OCI-LY1 (cell line): ENCODE measurements around the gene ADAMTS4.

Experiments used
- H2AFZ ChIP-seq: fragments of 200-600 bp; sonication (generic), shearing (Covaris generic); 2 replicates; pipeline ENCODE4 v1.6.0; 2014; ENCODE audit warnings: antibody characterized with exemption, mild to moderate bottlenecking, low read length
- H3F3A ChIP-seq: fragments of 200-600 bp; sonication (generic), shearing (Covaris generic); 2 replicates; pipeline ENCODE4 v1.6.0; 2014; ENCODE audit warnings: mild to moderate bottlenecking, antibody characterized with exemption, low read length, moderate library complexity; ENCODE audit not compliant: insufficient read depth
- H3K27ac ChIP-seq: fragments of 200-600 bp; sonication (generic); 2 replicates; pipeline ENCODE4 v1.5.1; 2014; ENCODE audit warnings: low read length, mixed run types, mild to moderate bottlenecking, low read depth; ENCODE audit not compliant: poor library complexity, severe bottlenecking
- H3K27me3 ChIP-seq: fragments of 200-600 bp; sonication (generic); 2 replicates; pipeline ENCODE4 v1.6.0; 2014; ENCODE audit warnings: antibody characterized with exemption, mild to moderate bottlenecking, low read length, moderate library complexity; ENCODE audit not compliant: insufficient read depth
- H3K36me3 ChIP-seq: fragments of 200-600 bp; sonication (generic); 2 replicates; pipeline ENCODE4 v1.6.1; 2014; ENCODE audit warnings: mild to moderate bottlenecking, antibody characterized with exemption, low read length, moderate library complexity, mixed read lengths; ENCODE audit not compliant: insufficient read depth
- H3K4me1 ChIP-seq: fragments of 200-600 bp; sonication (generic); 2 replicates; pipeline ENCODE4 v1.5.1; 2014; ENCODE audit warnings: mild to moderate bottlenecking, low read length, moderate library complexity; ENCODE audit not compliant: insufficient read depth, severe bottlenecking
- H3K4me2 ChIP-seq: fragments of 200-600 bp; sonication (generic), shearing (Covaris generic); 2 replicates; pipeline ENCODE4 v1.6.1; 2014; ENCODE audit warnings: low read length
- H3K4me3 ChIP-seq: fragments of 200-600 bp; sonication (generic); 2 replicates; pipeline ENCODE4 v1.5.1; 2014; ENCODE audit warnings: low read length, low read depth, mild to moderate bottlenecking, mixed read lengths; ENCODE audit not compliant: poor library complexity, severe bottlenecking
- H3K79me2 ChIP-seq: fragments of 200-600 bp; shearing (Covaris generic); 2 replicates; pipeline ENCODE4 v1.6.1; 2016; ENCODE audit warnings: mixed run types, low read length, mixed read lengths; ENCODE audit not compliant: insufficient read depth
- H3K9ac ChIP-seq: fragments of 200-600 bp; sonication (generic), shearing (Covaris generic); 2 replicates; pipeline ENCODE4 v1.6.1; 2014; ENCODE audit warnings: mild to moderate bottlenecking, low read length, mixed read lengths
- H3K9me2 ChIP-seq: fragments of 200-600 bp; sonication (generic), shearing (Covaris generic); 2 replicates; pipeline ENCODE4 v1.6.1; 2014; ENCODE audit warnings: low read depth, mild to moderate bottlenecking, low read length, mixed read lengths
- H3K9me3 ChIP-seq: fragments of 200-600 bp; shearing (Covaris generic); 2 replicates; pipeline ENCODE4 v1.6.1; 2014; ENCODE audit warnings: low read length, mixed read lengths
- H4K20me1 ChIP-seq: fragments of 200-600 bp; sonication (generic), shearing (Covaris generic); 2 replicates; pipeline ENCODE4 v1.6.0; 2016; ENCODE audit warnings: mild to moderate bottlenecking, low read length; ENCODE audit not compliant: insufficient read depth
- EZH2 ChIP-seq: fragments of 200-600 bp; sonication (generic), shearing (Covaris generic); IDR thresholded peaks from 2 replicates; pipeline ENCODE4 v1.8.0; 2017; ENCODE audit warnings: borderline replicate concordance, mixed run types, mild to moderate bottlenecking, antibody characterized with exemption, low read length, moderate library complexity, mixed read lengths
- TF ChIP-seq, protein P1 (sequence below): fragments of 200-600 bp; sonication (generic), shearing (Covaris generic); IDR thresholded peaks from 2 replicates; pipeline ENCODE4 v1.5.1; 2017; ENCODE audit warnings: mild to moderate bottlenecking, antibody characterized with exemption, low read length, moderate library complexity, mixed read lengths

ADAMTS4 gene

DNA sequence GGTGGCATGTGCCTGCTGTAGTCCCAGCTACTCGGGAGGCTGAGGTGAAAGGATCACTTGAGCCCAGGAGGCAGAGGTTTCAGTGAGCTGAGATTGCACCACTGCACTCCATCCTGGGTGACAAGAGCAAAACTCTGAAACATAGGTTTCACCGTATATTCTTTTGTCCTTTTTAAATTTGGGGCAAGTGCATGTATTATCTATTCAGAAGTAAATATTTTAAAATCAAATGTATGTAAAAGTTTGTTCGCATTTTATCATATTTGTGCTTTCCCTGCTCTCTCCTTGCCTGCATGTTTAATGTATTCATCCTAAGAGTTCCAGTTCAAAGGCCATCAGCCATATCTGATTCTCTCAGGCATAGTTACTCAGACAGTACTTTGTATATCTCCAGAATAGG is 53.0 kb downstream of the ADAMTS4 start:
- no peaks in the 10 kb centered on the region for H3K27me3 ChIP-seq
- H3F3A ChIP-seq: no peaks in the 10 kb centered on the region
- no peak for TF ChIP-seq EZH2
- TF ChIP-seq, protein P1, sequence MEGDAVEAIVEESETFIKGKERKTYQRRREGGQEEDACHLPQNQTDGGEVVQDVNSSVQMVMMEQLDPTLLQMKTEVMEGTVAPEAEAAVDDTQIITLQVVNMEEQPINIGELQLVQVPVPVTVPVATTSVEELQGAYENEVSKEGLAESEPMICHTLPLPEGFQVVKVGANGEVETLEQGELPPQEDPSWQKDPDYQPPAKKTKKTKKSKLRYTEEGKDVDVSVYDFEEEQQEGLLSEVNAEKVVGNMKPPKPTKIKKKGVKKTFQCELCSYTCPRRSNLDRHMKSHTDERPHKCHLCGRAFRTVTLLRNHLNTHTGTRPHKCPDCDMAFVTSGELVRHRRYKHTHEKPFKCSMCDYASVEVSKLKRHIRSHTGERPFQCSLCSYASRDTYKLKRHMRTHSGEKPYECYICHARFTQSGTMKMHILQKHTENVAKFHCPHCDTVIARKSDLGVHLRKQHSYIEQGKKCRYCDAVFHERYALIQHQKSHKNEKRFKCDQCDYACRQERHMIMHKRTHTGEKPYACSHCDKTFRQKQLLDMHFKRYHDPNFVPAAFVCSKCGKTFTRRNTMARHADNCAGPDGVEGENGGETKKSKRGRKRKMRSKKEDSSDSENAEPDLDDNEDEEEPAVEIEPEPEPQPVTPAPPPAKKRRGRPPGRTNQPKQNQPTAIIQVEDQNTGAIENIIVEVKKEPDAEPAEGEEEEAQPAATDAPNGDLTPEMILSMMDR: no peak
- no peaks in the 10 kb centered on the region for H3K36me3 ChIP-seq
- H3K27ac ChIP-seq: no peak overlapping the region
- no peaks in the 10 kb centered on the region for H3K9me2 ChIP-seq
- H3K4me1 ChIP-seq: no peaks in the 10 kb centered on the region
- no peaks in the 10 kb centered on the region for H3K79me2 ChIP-seq
- H3K9ac ChIP-seq: no peak overlapping the region
- H3K4me3 ChIP-seq: no peak overlapping the region
- H2AFZ ChIP-seq: no peak overlapping the region
- no peak overlapping the region for H3K4me2 ChIP-seq
- no peaks in the 10 kb centered on the region for H4K20me1 ChIP-seq
- no peaks in the 10 kb centered on the region for H3K9me3 ChIP-seq

DNA sequence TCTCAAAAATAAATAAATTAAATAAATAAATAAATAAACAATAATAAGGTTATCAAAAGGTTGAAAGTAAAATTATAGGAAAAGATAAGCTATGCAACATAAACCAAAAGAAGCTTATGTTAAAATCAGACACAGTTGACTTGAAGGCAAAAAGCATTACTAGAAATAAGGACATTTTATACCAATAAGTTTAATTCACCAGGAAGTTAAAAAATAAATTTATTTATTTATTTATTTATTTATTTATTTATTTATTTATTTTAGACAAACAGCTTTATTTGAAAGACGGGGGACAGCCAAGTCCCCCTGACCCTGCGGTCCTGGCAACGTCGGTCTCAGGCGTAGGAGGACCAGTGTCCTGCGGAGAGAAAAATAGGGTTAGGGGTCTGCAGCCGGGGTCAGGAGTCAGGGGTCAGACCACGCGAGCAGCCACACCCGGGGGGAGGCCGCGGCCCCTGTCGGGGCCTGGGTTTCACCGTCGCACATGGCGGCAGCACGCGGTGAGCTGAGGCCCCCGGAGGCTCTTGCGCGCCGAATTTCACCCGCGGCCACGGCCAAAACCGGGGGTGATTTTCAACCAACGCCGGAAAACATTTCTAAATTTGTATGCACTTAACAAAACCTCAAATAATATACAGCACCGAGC is 58.0 kb downstream of the ADAMTS4 start:
- Histone ChIP-seq H3K4me2 (no peak overlapping the region), H3K4me3 (no peak overlapping the region), H3K9me2 (no peaks in the 10 kb centered on the region), H3K36me3 (no peaks in the 10 kb centered on the region; the same call in 1 of the 2 replicates), H3K9ac (no peak overlapping the region), H3K27ac (no peak overlapping the region), H3K27me3 (no peaks in the 10 kb centered on the region), H3K4me1 (no peaks in the 10 kb centered on the region), H3F3A (no peaks in the 10 kb centered on the region), H3K79me2 (no peaks in the 10 kb centered on the region), H3K9me3 (no peaks in the 10 kb centered on the region), H4K20me1 (no peaks in the 10 kb centered on the region), H2AFZ (no peak overlapping the region)
- no peak for TF ChIP-seq EZH2
- TF ChIP-seq, protein P1: no peak

DNA sequence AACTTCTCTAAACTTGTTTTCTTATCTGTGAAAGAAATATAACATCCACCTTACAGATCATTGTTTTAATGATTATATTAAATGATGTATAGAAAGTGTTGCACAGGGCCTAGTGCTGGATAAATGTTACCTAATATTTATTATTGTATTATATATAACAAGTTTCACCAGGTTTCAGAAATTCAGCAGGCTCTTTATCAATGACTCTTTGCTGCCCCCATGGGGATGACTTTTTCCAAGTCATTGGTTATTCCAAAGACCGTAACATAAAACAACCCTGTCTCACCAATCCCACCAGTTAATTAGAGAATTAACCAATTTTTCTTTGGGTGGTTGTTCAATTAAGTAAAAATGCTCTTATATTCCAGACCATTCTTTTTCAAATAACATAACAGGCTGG is 59.1 kb downstream of the ADAMTS4 start:
- Histone ChIP-seq H3K4me2 (no peak overlapping the region), H3K4me1 (no peaks in the 10 kb centered on the region), H3K36me3 (no peaks in the 10 kb centered on the region; the same call in 1 of the 2 replicates), H3K9me3 (no peaks in the 10 kb centered on the region), H3K79me2 (no peaks in the 10 kb centered on the region), H3K4me3 (no peak overlapping the region), H3F3A (no peaks in the 10 kb centered on the region), H2AFZ (no peak overlapping the region), H3K27me3 (no peaks in the 10 kb centered on the region), H3K27ac (no peak overlapping the region), H3K9me2 (no peaks in the 10 kb centered on the region), H3K9ac (no peak overlapping the region), H4K20me1 (no peaks in the 10 kb centered on the region)
- no peak for TF ChIP-seq EZH2
- TF ChIP-seq, protein P1: peak; percentile 34
